ENCODE results near the gene SNX22. TPM values are rescaled to one million over a fixed set of nuclear protein-coding genes. Genes with fewer than 3 reads are reported as not detected.

The SNX22 gene
- total RNA-seq, 1 experiment from 2014 or later = 3.7 TPM

GRCh38 chr15:64130159-64130558 lies 21.4 kb upstream of the SNX22 start:
- in situ Hi-C loops (cut with HindIII; ENCODE audit: low pct_unique_long_range_greater_than_20kb, low sequenced_read_pairs) = no loop called here
- no peak for DNase-seq (ENCODE audit: low read depth, low spot score)

GRCh38 chr15:64131547-64131946 lies 20.0 kb upstream of the SNX22 start:
- no peak for DNase-seq (ENCODE audit: low read depth, low spot score)
- in situ Hi-C loops (cut with HindIII; ENCODE audit: low pct_unique_long_range_greater_than_20kb, low sequenced_read_pairs) = no loop called here

- DNase-seq (ENCODE audit: low read depth, low spot score) = no peak
- in situ Hi-C loops (cut with HindIII; ENCODE audit: low pct_unique_long_range_greater_than_20kb, low sequenced_read_pairs) = no loop called here
Measured at GRCh38 chr15:64132217-64132616, 19.3 kb upstream of the SNX22 start.

DNA sequence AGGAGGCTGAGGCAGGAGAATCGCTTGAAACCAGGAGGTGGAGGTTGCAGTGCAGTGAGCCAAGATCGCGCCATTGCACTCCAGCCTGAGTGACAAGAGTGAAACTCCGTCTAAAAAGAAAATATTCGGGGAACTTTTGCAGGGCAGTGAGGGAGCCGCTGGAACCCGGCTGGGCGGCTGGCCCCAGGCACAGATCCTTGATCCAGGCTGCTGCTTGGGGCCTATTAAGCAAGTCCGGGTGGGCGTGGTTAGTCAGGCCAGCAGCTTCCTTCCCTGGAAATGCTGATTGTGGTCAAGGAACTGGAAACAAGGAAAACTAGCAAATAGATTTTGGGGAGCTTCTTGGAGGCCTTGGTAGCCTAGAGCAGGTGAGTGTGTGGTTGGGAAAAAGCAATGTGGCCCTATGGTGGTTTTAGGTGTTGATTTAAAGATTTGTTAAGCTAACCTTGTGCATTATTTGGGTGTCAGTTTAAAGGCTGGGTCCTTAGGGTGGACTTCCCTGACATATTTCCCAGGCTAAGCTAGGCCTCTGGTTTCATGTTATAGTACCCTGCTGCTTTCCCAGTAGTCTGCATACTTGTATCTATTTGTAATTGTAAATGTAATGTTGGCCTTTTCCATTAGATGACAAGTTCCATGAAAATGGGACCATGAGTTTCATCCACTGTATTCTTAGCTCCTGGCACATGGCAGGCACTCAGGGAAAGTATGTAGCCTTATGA lies 17.7 kb upstream of the SNX22 start:
- no peak for DNase-seq (ENCODE audit: low read depth, low spot score)
- in situ Hi-C loops (cut with HindIII; ENCODE audit: low pct_unique_long_range_greater_than_20kb, low sequenced_read_pairs) = no loop called here

- DNase-seq (ENCODE audit: low read depth, low spot score) = no peak
- in situ Hi-C loops (cut with HindIII; ENCODE audit: low pct_unique_long_range_greater_than_20kb, low sequenced_read_pairs) = no loop called here
Measured at GRCh38 chr15:64134345-64134829, 17.1 kb upstream of the SNX22 start.

DNA sequence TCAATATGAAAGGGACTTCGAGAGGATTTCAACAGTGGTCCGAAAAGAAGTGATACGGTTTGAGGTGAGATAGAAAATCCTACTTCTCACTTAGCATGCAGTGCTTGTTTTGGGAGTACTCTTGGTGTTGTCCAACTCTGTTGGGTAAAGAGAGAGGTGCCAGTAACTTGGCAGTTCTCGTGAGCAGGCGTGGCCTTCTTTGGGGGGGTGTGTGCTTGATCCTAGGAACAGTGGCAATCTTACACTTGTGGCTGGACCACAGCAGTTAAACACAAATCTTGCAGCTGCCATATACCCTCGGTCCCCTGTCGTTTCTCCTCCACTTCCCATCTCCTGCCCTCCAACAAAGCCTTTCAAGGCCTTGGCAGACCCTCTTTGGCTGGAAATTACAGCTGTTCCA lies 15.2 kb upstream of the SNX22 start:
- in situ Hi-C loops (cut with HindIII; ENCODE audit: low pct_unique_long_range_greater_than_20kb, low sequenced_read_pairs) = no loop called here
- no peak for DNase-seq (ENCODE audit: low read depth, low spot score)

GRCh38 chr15:64137226-64137833 lies 14.2 kb upstream of the SNX22 start:
- in situ Hi-C loops (cut with HindIII; ENCODE audit: low pct_unique_long_range_greater_than_20kb, low sequenced_read_pairs) = no loop called here
- DNase-seq (ENCODE audit: low read depth, low spot score) = no peak

DNA sequence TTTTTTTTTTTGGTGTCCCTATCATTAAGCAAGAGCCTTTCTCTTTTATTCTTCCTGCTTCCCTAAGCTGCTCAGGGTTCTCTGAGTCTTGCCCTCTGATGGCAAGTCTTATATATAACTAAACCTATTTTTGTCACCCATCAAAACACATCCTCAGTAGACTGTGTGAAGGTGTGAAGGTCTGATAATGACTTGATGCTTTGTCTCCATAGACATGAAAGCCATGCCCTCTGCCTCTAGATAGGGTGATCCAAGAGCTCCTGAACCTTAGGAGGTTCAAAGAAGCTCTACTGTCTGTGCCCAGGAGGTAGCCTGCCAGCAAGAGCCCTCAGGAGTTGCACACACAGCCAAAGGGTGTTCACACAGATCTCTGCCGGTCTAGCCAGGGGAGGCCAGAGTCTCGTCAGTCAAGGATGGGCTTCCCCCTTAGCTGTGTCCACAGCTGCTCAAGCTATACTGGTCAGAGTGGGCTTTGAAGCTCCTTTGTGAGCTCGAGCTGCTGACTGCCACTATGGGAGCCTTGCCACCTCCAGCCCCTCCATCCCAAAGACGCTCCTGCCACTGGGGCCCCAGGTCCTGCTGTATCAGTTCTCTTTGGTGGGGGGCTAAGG lies 13.1 kb upstream of the SNX22 start:
- in situ Hi-C loops (cut with HindIII; ENCODE audit: low pct_unique_long_range_greater_than_20kb, low sequenced_read_pairs) = no loop called here
- DNase-seq (ENCODE audit: low read depth, low spot score) = no peak

- in situ Hi-C loops (cut with HindIII; ENCODE audit: low pct_unique_long_range_greater_than_20kb, low sequenced_read_pairs) = no loop called here
- DNase-seq (ENCODE audit: low read depth, low spot score) = no peak
Measured at GRCh38 chr15:64141798-64142512, 9.6 kb upstream of the SNX22 start.

DNA sequence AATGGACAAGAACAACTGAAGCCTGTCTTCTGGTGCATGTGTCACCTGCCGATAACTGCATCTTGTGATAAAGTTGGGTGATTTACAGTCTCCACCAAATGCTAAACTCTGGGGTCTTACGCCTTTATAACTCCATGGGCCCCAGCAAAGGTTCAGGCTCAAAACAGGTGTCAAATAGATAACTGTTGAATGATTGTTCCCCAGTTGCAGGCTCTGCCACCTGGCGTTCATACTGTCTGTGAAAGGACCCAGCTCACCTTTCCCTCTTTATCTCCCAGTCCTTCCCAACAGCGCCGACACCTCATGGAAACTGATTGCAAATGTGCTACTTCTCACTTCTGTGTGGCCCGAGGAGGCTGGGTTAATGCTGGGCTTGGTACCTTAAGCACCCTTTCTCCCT lies 8.3 kb upstream of the SNX22 start:
- no peak for DNase-seq (ENCODE audit: low read depth, low spot score)
- in situ Hi-C loops (cut with HindIII; ENCODE audit: low pct_unique_long_range_greater_than_20kb, low sequenced_read_pairs) = no loop called here

DNA sequence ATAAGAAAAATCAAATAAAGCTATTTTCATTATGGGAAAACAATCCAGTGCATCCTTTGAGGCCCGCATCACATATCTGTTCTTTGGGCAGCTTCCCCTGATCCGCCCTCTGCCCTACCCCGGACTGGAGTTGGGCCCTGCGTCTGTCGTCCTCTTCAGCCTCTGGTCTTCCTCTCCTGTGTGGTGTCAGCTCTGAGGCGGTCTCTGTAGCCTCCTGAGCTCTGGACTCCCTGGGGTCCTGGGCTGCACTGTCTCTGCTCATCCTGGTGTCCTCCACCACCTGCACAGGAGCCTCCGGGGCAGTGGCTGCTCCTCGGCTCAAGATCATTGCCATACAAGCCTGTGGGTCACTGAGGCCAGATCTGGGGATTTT lies 7.4 kb upstream of the SNX22 start:
- DNase-seq (ENCODE audit: low read depth, low spot score) = no peak
- in situ Hi-C loops (cut with HindIII; ENCODE audit: low pct_unique_long_range_greater_than_20kb, low sequenced_read_pairs) = no loop called here

GRCh38 chr15:64144565-64145281 lies 6.8 kb upstream of the SNX22 start:
- in situ Hi-C loops (cut with HindIII; ENCODE audit: low pct_unique_long_range_greater_than_20kb, low sequenced_read_pairs) = no loop called here

DNA sequence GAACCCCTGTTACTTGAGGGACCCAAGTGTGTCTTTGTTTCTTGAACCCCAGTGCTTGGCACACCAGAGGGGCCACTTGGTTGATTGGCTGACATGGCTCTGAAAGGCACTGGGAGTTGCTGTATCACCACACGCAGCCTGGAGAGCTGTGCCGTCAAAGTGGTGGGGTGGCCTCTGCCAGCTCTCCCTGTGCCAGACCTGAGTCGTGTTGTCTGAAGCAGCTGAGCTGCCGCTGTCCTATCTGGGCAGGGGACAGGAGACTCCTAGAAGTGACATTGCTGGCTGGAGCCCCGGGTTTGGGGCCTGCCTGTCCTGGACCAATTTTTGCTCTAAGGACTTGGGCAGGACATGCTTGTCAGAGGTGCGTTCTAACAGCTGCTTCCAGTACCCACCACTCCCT lies 5.5 kb upstream of the SNX22 start:
- no peak for DNase-seq (ENCODE audit: low read depth, low spot score)
- in situ Hi-C loops (cut with HindIII; ENCODE audit: low pct_unique_long_range_greater_than_20kb, low sequenced_read_pairs) = no loop called here

More at GRCh38 chr15:64144565-64145281, 6.8 kb upstream of the SNX22 start:
- peak; percentile 45 for DNase-seq (ENCODE audit: low read depth, low spot score)

DNA sequence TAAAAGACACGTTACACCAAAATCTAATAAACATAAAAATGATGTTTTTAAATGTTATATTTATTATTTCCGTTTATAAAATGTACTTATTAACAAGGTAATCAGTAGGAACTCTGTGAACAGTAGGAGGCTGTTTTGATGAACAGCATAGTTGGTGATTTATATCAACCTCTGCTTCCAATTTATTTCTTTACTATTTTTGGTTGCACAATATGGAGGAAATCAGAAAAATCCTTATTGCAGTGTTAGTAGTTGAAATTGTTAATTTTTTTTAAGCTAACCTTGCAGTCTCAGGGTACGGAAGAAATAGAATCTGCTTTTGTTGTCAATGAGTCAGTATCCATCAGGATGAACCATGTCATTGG lies 5.0 kb upstream of the SNX22 start:
- in situ Hi-C loops (cut with HindIII; ENCODE audit: low pct_unique_long_range_greater_than_20kb, low sequenced_read_pairs) = no loop called here
- no peak for DNase-seq (ENCODE audit: low read depth, low spot score)

- in situ Hi-C loops (cut with HindIII; ENCODE audit: low pct_unique_long_range_greater_than_20kb, low sequenced_read_pairs) = no loop called here
- peak; percentile 91 for DNase-seq (ENCODE audit: low read depth, low spot score)
Measured at GRCh38 chr15:64146885-64147681, 4.4 kb upstream of the SNX22 start.

DNA sequence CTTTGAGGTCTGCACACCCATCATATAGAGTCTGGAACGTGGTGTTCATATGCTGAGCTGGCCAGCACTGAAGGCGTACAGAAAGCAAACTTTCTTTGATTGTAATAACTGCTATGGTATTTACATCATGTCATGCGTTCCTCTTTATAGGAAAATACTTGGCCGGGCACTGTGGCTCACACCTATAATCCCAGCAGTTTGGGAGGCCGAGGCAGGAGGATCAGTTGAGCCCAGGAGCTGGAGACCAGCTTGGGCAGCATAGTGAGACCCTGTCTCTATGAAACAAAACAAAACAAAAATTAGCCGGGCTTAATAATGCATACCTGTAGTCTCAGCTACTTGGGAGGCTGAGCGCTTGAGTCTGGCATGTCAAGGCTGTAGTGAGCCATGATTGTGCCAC lies 3.4 kb upstream of the SNX22 start:
- DNase-seq (ENCODE audit: low read depth, low spot score) = no peak
- in situ Hi-C loops (cut with HindIII; ENCODE audit: low pct_unique_long_range_greater_than_20kb, low sequenced_read_pairs) = no loop called here

DNA sequence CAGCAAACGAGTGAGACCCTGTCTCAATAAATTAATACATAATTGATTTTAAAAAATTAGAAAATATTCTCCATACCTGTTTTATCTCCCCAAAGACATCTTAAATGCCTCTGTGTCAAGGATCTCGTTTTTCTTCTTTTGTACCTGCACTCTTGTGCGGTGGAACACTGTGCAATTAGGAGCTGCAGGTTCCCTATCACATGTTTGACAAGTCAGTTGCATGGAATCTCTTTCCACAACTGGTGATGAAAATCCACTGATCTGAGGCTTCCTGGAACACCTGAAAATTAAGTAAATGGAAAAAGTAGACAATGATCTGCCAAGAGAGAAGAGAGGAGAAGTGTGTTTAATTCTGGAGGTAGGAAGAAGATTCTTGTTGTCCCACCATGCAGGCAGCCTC lies 3.0 kb upstream of the SNX22 start:
- in situ Hi-C loops (cut with HindIII; ENCODE audit: low pct_unique_long_range_greater_than_20kb, low sequenced_read_pairs) = no loop called here
- no peak for DNase-seq (ENCODE audit: low read depth, low spot score)

All from SK-MEL-5 (cell line).